ENCODE data around the gene CXCL11.
"Not testable (repeated sequence)": the region's sequence is repeated elsewhere in the genome, so short reads cannot be mapped to it uniquely, and the experiment has no call there.

The CXCL11 gene

DNA sequence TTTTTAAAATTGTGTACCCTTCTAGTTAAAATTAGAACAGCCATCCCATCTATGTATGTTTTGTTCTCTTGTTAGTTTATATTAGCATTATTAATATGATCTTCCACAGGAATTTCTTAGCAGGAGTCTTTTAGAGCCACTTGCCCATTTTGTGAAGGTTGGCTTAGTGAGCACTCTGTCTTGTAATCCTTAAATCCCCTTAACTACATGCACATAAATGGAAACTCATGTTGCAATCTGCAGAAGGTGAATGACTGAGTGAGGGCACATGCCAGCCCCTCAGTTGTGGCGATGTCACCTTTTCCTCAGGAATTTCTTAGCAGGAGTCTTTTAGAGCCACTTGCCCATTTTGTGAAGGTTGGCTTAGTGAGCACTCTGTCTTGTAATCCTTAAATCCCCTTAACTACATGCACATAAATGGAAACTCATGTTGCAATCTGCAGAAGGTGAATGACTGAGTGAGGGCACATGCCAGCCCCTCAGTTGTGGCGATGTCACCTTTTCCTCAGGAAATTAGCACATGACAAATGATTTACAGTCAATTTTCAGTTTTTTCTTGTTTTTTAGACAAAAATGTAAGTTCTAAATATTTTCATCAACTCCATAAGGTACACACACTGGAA lies 37.2 kb downstream of the CXCL11 start:
- DNase-seq = not testable (repeated sequence)

DNA sequence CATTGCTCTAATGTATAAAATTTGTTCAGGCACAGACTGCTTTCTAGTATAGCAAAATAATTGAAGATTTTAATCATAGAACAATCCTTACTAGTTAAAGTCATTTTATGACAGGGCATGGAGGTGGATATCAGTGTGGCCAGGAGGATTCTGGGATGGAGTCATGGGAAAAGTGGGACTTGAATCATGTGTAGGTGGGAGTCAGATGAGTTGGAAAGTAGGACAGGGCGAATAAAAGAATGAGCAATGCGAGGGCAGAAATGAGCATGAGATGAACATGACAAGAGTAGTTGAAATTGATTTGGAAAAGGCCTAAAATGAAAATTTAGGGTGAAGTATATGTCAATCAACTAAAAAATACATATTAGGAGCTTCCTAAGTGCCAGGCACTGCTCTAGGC lies 37.9 kb downstream of the CXCL11 start:
- DNase-seq = no peak

DNA sequence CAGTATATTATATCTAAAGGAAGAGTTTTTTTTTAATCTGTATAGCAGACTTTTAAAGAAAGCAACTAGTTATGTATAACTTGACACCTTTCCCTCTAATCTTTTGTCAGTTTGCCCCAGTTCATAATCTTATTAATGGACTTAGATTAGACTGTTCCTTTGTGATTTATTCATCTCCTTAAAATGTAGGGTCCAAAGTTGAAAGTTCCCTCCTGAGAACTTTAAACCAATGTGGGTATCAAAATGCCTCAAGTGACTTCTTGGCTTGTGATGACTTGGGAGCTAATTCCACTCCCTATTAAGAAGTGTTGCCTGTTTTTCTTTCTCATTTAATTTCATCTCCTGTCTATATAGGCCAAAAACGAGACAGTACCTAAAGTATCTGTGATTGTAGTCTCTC lies 38.8 kb downstream of the CXCL11 start:
- DNase-seq = no peak

DNA sequence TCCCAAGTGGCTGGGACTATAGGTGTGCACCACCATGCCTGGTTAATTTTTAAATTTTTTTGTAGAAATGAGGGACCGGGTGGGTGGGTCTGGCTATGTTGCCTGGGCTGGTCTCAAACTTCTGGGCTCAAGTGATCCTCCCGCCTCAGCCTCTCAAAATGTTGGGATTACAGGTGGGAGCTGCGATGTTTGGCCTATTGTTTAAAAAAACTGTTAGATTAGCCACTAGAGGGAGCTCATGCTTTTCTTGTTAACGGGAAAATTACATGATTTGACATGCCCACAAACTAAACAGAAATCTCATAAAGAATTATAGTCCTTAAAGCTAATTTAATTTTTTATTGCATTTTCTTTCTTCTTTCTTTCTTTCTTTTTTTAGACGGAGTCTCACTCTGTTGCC lies 40.1 kb downstream of the CXCL11 start:
- DNase-seq = peak; percentile 23

DNA sequence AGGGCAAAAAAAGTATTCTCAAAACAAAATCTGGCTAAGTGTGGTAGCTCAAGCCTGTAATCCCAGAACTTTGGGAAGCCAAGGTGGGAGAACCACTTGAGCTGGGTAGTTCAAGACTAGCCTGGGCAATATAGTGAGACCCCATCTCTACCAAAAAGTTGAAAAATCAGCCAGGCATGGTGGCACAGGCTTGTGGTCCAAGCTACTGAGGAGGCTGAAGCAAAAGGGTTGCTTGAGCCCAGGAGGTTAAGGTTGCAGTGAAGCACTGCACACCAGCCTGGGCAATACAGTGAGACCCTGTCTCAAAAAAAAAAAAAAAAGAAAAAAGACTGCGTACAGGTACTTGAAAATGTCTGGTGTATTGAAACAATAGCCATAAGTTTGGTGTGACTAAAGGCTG lies 43.4 kb downstream of the CXCL11 start:
- no peak for DNase-seq

DNA sequence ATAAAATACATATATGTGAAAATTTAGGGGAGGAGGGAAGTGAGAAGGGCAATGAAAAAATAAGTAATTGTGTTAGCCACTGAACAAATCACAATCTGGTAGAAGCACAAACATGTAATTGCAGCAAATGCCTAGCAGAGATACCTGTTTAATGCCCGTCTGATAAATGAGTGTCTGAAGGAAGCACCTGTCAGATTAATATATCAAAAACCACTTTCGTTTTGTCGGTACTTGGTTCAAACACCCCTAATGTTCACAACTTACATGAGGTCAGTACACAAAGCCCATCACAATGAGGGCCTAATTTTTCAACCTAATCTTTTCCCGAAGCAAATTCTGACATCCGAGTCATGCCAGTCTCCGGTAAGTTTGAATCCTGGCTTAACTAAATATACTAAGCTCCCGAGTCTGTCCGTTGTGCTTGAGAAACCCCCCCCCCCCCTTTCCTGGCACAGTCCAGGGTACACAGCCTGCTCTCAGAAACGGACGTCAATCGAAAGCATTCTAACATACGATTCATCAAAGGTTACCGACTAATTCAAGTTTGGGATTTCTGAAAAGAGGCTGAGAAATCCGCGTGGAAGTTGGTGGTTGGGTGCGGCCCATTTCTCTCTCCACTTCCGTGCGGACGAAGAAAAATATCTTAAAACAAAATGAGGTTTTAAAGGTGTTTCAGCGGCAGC lies 45.9 kb downstream of the CXCL11 start:
- DNase-seq = no peak

DNA sequence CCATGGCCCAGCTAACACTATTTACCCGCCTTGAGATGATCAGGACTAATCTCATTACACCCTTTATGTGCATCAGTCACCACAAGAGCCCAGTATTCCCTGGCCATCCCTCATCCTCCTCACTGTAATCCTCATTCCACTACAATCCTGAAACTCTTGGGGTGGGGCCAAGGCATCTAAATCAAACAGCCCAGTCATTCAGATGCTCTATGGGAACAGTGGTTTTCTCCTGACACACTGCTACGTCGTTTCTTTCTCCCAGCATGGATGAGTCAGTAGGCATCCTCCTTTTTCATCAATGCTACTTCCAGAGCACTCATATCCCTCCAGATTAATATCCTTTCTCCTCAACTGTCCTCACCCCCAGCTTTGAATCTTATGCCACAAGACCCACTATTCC lies 50.8 kb downstream of the CXCL11 start:
- DNase-seq = no peak

Data from activated T-cell treated with anti-CD3 and anti-CD28 coated beads, Interleukin-2, amount 50 U/mL, for 1 hour (primary cell).